ENCODE measurements around the gene AHNAK.

DNA sequence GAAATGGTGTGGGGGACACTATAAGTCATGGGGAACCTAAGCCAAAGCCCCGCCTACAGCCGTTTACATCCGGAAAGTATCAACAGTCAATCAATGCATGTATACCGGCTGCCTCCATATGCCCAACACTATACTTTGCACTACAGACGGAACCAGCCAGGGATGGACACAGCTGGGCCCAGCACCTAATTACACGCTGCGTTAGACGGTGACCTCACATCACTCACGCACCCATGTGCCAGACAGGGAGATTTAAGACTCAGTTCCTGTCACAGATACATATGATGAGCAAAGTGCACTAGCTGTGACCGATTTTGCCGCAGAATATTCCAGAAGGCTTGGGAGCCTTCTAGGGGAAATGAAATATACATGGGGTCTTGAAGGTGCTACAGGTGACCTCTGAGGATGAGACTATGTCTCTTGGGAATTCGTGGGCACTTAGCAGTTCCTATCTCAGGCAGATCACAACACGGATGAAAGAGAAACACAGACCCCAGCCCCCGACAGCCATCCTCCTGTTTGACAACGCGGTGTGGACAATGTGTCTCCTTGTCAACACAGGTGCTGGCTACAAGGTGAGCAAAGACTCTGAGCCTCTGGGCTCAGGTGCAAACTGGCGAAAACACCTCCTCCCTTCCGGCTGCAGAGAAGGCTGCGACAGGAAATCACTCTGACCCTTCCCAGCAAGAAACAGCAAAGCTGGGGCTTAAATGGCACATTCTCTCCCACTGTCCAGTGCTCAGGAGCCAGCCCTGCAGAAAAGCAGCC, 8.0 kb downstream of the AHNAK start:
- TF ChIP-seq POLR2AphosphoS5 (IDR thresholded peaks at IDR 0.05; ENCODE audit: low read depth, low read length) (no peak), TAF1 (IDR thresholded peaks at IDR 0.05; ENCODE audit: borderline replicate concordance, insufficient read depth, low read length) (no peak)
- TF ChIP-seq, protein P1, sequence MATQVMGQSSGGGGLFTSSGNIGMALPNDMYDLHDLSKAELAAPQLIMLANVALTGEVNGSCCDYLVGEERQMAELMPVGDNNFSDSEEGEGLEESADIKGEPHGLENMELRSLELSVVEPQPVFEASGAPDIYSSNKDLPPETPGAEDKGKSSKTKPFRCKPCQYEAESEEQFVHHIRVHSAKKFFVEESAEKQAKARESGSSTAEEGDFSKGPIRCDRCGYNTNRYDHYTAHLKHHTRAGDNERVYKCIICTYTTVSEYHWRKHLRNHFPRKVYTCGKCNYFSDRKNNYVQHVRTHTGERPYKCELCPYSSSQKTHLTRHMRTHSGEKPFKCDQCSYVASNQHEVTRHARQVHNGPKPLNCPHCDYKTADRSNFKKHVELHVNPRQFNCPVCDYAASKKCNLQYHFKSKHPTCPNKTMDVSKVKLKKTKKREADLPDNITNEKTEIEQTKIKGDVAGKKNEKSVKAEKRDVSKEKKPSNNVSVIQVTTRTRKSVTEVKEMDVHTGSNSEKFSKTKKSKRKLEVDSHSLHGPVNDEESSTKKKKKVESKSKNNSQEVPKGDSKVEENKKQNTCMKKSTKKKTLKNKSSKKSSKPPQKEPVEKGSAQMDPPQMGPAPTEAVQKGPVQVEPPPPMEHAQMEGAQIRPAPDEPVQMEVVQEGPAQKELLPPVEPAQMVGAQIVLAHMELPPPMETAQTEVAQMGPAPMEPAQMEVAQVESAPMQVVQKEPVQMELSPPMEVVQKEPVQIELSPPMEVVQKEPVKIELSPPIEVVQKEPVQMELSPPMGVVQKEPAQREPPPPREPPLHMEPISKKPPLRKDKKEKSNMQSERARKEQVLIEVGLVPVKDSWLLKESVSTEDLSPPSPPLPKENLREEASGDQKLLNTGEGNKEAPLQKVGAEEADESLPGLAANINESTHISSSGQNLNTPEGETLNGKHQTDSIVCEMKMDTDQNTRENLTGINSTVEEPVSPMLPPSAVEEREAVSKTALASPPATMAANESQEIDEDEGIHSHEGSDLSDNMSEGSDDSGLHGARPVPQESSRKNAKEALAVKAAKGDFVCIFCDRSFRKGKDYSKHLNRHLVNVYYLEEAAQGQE (IDR thresholded peaks at IDR 0.05; ENCODE audit: insufficient read depth in 1 of 2, low read depth in 2 of 2, low read length in 2 of 2): no peak
